HG03139 (cell line): ENCODE results near the gene MYO5A.
A peak's percentile ranks its signal among the peaks of the same experiment; 100 is the strongest.

Experiments
- ATAC-seq: cut with Tn5 transposase; IDR thresholded peaks from one replicate; pipeline ENCODE4 v1.9.1; 2021; ENCODE audit not compliant: unreplicated experiment

Gene MYO5A

GRCh38 chr15:52338058-52338457 lies 190.6 kb downstream of the MYO5A start:
- no peak for ATAC-seq

- no peak for ATAC-seq
Observed at GRCh38 chr15:52337198-52337853, 191.4 kb downstream of the MYO5A start.

- ATAC-seq: no peak
Observed at GRCh38 chr15:52336529-52336928, 192.2 kb downstream of the MYO5A start.

DNA sequence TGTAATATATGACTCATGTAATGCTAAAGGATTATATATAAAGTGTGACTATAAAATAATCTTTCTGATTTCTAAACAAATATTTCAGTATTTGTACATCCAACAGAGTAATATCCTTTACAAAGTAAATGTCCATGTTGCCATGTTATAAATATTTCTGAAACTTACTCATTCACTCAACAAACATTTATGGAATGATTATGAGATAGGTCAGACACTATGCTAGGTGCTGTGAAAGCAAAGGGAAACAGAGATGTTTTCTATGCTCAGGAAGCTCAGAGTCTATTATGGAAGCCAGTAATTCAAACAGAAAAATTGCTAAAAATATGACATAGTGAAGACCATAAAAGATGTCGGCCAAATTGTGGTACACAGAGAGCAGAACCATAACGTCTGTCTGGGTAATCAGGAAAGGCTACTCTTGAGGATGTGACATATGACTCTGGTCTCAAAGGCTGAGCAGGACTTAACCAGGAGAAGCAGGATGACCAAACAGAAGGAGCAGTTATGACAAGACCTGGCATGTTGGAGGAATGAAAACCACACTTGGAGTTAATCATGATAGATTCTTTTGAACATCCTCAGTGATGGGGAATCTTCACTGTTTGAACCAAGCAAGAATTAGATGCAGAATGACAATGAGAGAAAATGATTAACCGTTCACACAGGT lies 194.1 kb downstream of the MYO5A start:
- no peak for ATAC-seq

DNA sequence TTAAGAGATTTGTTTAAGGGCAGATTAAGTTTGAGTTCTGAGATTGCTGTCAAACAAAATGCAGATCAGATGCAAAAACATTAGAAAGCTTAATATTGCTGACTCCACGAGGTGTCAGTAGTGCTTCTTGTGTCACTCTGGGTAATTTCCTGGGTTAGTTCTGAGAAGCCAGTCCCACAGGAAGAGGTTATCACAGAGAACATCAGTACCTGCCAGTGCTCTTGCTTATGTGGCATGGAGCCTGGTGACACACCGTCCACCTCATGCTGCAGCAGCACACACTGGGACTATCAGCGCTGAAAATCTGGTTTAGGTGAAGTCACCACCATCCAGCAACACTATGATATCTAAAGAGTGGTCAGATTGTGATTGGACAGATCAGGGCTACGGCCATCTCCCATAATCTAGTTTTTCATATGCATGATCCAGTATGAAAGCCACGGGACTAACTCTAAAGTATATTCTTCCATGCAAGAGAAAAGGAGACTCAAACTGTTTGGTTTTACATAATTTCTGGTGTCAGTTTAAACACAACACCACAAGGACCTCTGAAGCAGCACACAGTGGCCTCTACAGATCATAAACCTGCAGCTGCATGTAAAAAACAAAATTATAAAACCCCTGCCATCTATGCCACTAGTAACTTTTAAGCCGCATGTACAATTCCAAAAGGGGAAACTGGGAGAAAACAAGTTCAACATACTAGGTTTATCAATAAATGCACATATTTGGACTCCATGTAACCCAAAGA lies 197.0 kb downstream of the MYO5A start:
- peak; percentile 98 for ATAC-seq

GRCh38 chr15:52329987-52330386 lies 198.7 kb downstream of the MYO5A start:
- ATAC-seq: no peak

DNA sequence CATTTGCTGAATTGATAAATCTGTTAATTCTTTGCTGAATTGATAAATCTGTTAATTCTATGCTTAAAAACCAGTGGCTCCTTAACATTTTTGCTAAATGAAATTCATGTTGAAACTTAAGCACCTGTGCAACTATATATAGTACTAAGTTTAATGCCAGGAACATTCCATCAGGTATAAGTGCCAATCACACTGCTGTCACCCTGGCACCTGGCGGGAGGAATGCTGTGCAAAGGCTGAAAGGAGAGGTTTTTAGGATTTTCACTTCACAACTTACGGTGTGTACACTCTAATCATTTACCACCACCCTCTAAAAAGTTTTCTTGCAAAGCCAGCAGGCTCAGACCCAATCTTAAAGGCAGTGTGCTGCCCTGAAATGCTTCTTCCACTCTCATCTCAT lies 199.5 kb downstream of the MYO5A start:
- no peak for ATAC-seq

GRCh38 chr15:52328680-52329079 lies 200.0 kb downstream of the MYO5A start:
- no peak for ATAC-seq

DNA sequence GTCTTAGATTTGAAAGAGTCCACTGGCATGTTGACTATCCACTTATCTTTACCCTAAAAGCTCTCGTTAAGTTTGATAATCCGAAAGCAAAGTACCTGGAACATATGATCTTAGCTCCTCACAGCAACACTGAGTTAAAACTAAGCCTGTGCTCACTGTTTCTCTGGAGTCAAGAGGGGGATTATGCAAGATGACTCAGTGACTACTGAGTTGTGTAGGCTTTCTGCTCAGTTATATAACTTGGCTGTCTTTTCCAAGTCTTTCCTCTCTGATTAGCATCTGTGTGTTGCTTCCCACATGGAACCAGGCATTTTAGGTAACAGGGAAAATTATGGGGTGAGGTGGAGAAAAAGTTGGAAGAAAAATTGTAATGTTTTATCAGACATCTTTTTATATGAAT lies 201.9 kb downstream of the MYO5A start:
- ATAC-seq: no peak

DNA sequence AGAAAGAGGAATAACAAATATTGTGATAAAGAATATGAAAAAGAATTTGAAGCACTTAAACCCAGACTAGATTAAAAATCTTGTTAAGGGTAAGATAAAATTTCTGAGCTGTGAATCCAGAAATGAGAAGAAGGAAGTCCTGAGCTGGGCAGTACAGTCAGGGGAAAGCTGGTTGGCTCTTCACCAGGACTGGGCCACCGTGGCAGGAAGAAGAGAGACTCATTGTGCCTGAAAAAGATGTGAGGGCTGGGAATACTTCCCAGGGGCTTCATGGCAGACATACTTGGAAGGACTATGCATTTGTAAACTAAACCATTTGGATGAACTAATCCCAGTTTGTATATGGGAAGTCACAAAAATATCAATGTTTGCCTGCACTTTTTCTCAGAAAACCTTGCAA lies 204.6 kb downstream of the MYO5A start:
- no peak for ATAC-seq

- no peak for ATAC-seq
Observed at GRCh38 chr15:52318729-52319500, 209.8 kb downstream of the MYO5A start.

DNA sequence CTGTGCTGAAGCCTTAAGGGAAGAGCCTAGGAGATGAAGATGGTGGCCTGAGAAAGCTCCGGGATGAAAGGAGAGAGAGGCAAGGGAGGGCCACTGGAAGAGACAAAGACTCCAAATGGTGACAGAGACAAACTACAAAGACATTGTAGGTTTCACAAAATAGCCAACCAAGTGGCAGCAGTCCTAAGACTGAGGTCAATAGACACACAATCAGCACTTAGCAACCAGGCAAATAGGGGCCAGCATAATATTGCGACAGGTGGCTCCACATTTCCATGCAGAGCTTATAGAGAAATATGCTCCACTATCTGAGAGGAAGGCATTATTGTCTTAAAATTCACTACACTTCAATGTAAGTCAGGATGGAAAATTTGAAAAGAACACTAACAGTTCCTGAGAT lies 211.0 kb downstream of the MYO5A start:
- ATAC-seq: no peak

DNA sequence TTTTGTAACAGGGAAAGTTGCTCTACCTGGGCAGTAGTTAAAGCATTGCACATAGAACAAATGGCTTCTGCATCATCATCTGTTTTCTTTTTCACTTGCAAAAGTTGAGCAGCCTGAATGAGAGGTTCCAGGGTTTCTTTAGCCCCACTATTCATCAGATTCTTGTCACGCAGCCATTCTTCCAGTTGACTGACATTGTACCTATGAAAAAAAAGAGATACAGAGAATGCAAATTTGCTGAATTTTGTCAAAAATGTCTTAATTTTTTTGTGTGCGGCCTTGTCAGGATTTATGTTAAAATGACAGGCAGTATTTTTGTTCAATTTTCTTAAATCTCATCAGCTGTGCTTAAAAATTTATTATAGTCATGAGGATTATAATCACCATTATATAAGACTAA lies 211.7 kb downstream of the MYO5A start:
- no peak for ATAC-seq

DNA sequence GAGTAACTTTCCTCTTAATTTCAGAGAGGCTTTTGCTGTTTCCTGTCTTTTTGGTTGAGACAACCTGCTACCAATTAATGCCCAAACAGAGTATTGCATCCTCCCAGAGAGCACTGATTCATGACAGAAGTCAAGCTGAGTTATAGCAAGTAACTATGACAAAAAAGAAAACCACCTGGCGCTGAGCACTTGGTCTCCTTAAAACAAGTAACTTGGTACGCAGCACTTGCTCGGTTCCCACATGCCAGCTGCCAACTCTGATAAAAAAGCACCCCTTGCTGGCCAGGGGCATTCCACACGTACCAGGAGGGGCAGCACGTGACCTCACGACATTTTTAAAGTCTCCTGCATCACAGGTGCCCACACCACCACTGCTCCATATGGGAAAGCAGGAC lies 219.5 kb downstream of the MYO5A start:
- no peak for ATAC-seq

DNA sequence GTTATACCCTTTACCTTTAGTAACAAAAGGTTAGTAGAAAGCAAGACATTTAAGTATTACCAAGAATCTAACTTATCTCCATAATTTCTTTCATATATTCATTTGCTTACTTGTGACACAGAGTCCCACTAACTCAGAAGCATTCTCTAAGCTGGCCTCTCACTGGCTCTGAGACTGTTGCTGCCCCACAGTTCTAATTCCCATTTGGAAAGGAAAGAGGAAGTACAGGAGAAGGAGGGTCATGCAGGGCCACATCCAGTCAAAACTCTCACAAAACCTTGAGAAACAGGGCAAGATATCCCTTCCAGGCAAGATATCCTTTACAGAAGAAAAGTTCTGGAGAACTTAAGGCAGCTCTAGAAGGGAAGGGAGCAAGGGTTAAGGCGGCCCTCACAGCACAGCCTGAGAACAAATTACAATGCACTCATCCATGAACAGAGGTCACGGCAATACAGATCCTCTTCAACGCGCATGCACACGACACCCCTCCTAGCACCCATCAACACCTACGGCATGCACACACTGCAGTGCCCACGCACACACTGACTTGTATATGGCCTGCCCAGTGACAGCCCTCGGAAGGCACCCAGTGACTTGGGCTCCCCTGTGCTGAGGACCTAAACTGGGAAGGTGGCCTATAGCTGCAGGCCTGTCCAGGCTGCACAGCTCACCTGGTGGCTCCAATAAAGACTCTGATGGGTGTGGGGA lies 220.1 kb downstream of the MYO5A start:
- no peak for ATAC-seq

GRCh38 chr15:52307847-52308246 lies 220.8 kb downstream of the MYO5A start:
- ATAC-seq: no peak

DNA sequence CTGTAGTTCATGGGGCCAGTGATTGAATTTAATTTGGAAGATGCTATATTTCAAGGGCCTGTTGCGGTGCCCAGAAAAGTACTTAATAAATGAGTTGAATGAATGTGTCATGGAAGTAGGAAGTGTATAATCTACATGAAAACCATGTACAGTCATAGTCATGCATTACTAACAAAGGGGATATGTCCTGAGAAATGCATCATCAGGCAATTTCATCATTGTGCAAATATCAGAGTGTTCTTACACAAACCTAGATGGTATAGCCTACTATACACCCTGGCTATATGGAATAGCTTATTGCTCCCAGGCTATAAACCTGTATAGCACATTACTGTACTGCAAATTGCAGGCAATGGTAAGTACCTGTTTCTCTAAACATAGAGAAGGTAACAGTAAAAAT lies 222.4 kb downstream of the MYO5A start:
- ATAC-seq: no peak

- ATAC-seq: no peak
Observed at GRCh38 chr15:52303093-52303772, 225.4 kb downstream of the MYO5A start.

DNA sequence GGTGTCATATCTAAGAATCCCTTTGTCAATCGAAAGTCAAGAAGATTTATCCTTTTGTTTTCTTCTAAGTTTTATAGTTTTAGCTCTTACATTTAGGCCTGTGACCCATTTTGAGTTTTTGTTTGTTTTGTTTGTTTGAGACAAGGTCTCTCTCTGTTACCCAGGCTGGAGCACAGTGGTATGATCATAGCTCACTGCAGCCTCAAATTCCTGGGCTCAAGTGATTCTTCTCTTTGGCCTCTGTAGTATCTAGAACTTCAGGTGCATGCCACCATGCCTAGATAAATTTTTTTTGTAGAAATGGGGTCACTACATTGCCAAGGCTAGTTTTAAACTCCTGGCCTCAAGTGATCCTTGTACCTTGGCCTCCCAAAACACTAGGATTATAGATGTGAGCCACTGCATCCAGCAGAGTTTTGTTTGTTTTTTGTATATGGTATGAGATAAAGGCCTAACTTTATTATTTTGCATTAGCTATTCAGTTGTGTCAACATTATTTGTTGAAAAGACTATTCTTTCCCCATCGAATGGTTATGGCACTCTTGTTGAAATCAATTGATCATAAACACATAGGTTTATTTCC lies 227.3 kb downstream of the MYO5A start:
- no peak for ATAC-seq

DNA sequence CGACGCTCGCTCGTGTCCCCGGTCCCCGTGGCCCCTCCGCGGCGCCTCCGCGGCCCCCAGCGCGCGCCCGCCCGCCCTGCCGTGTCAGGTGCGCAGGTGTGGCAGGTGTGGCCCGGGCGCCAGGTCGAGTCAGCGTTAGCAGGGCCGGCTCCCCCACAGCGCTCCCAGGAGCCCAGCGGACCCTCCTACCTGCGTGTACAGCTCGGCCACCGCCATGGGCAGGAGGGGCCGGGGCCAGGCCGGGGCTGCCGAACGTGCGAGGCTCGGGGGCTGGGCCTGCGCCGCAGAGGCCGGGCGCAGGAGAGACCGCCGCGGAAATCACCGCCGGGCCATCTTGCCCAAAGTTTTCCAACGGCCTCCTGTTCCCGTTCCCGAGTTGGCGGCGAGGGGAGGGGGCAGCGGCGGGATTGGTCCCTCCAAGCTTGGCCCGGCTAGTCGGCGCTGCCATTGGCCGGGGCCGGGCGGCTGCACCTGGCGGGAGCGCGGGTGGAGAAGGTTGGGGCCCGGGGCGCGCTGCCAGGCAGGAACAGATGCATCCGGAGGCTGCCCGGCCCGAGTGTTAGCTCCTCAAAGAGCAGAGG lies 233.2 kb downstream of the MYO5A start, which contains the start of gene MYO5C:
Gene MYO5C, minus strand, starts transcription at position 384 of the 581 bp plus-strand sequence. Its CDS starts 168 bp downstream, at position 216.
- no peak for ATAC-seq
